SU-DHL-6 (cell line): Measurements from ENCODE around the gene AP3D1.

Experiments used
- EZH2phosphoT487 ChIP-seq: fragments of 200-600 bp; sonication (generic), shearing (Covaris generic); conservative IDR thresholded peaks from 2 replicates; pipeline ENCODE4 v1.6.1; 2018; ENCODE audit warnings: mild to moderate bottlenecking, antibody characterized with exemption, low read length, moderate library complexity, mixed read lengths
- TF ChIP-seq, protein P1 (sequence below): fragments of 200-600 bp; sonication (generic); IDR thresholded peaks from one replicate; pipeline ENCODE4 v1.5.1; 2017; ENCODE audit warnings: antibody characterized with exemption, mild to moderate bottlenecking, low read length, moderate library complexity; ENCODE audit not compliant: insufficient read depth, poor library complexity, severe bottlenecking

DNA sequence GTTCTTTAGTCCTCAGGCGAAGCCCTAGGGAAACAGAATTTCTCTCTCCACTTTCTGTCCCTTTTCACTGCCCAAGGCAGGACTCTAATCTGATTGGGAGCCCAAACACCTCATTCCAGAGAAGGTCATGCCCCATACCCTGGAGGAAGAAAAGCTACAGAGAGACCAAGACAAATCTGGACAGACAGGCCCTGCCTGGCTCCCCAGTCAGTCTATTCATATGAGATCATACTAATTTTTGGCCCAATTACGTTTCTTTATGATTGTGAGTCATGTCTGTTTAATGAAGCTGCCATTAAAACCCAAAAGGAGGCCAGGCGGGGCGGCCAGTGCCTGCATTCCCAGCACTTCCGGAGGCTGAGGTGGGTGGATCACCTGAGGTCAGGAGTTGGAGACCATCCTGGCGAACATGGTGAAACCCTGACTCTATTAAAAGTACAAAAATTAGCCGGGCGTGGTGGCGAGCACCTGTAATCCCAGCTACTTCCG, 3.3 kb upstream of the AP3D1 start:
- TF ChIP-seq, protein P1, sequence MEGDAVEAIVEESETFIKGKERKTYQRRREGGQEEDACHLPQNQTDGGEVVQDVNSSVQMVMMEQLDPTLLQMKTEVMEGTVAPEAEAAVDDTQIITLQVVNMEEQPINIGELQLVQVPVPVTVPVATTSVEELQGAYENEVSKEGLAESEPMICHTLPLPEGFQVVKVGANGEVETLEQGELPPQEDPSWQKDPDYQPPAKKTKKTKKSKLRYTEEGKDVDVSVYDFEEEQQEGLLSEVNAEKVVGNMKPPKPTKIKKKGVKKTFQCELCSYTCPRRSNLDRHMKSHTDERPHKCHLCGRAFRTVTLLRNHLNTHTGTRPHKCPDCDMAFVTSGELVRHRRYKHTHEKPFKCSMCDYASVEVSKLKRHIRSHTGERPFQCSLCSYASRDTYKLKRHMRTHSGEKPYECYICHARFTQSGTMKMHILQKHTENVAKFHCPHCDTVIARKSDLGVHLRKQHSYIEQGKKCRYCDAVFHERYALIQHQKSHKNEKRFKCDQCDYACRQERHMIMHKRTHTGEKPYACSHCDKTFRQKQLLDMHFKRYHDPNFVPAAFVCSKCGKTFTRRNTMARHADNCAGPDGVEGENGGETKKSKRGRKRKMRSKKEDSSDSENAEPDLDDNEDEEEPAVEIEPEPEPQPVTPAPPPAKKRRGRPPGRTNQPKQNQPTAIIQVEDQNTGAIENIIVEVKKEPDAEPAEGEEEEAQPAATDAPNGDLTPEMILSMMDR, result no peak
- TF ChIP-seq EZH2phosphoT487, result no peak
